Heart left ventricle (tissue), 16 donors: Measurements from ENCODE around the gene CALHM1. TPM values are rescaled to one million over a fixed set of nuclear protein-coding genes. Genes with fewer than 3 reads are reported as not detected.

Experiments
- ATAC-seq, 4 donors: fragments of 200-7000 bp; cut with Tn5 transposase; one replicate each; pipeline ENCODE4 v1.9.1; 2020 to 2022; ENCODE audit warnings: moderate library complexity in 4 of 4, mild to moderate bottlenecking in 3 of 4, moderate number of reproducible peaks in 1 of 4
- DNase-seq, 5 donors: peaks; one replicate each; pipeline ENCODE4 v3.0.0-alpha.2; 2020
- H3K27ac ChIP-seq, 12 donors: fragments of 200-600 bp; sonication (generic) in 4 of 12; one replicate each; pipeline versions ENCODE4 v1.5.0 to v1.8.0; 2016 to 2022; ENCODE audit warnings: mild to moderate bottlenecking in 2 of 12
- H3K27me3 ChIP-seq, 9 donors: fragments of 200-600 bp; sonication (generic) in 2 of 9; one replicate each; pipeline versions ENCODE4 v1.5.1 to v1.8.0; 2016 to 2022; ENCODE audit warnings: mild to moderate bottlenecking in 3 of 9
- H3K36me3 ChIP-seq, 9 donors: fragments of 200-600 bp; sonication (generic) in 2 of 9; one replicate each; pipeline versions ENCODE4 v1.5.0 to v1.8.0; 2018 to 2022; ENCODE audit warnings: mild to moderate bottlenecking in 2 of 9
- H3K4me1 ChIP-seq, 12 donors: fragments of 200-600 bp; sonication (generic) in 4 of 12; one replicate each; pipeline versions ENCODE4 v1.5.0 to v1.8.0; 2016 to 2022; ENCODE audit warnings: mild to moderate bottlenecking in 3 of 12
- H3K4me3 ChIP-seq, 12 donors: fragments of 200-600 bp; sonication (generic) in 4 of 12; one replicate each; pipeline versions ENCODE4 v1.5.0 to v1.8.0; 2017 to 2022; ENCODE audit warnings: mild to moderate bottlenecking in 9 of 12, moderate library complexity in 4 of 12
- H3K9me3 ChIP-seq, 12 donors: fragments of 200-600 bp; sonication (generic) in 4 of 12; one replicate each; pipeline versions ENCODE4 v1.5.0 to v1.8.0; 2016 to 2022; ENCODE audit warnings: mild to moderate bottlenecking in 1 of 12
- POLR2A ChIP-seq, 2 donors: fragments of 450-650 bp; IDR thresholded peaks; one replicate each; pipeline ENCODE4 v1.6.1; 2017; ENCODE audit warnings: antibody characterized with exemption in 2 of 2, mild to moderate bottlenecking in 2 of 2, moderate library complexity in 2 of 2
- WGBS, 4 donors: extraction: QIAGEN DNeasy Blood & Tissue Kit in 2 of 4; methylation state at CpG; one replicate each; pipeline versions ENCODE4 v1.1.5 to v1.1.7; 2013 to 2018; 5-methylcytosine and 5-hydroxymethylcytosine counted together
- intact Hi-C, 10 donors: fragments of 100-400 bp; cut with DNase I; formaldehyde crosslinking; loops; one replicate each; pipeline versions ENCODE4 v1.11.1 to v1.14.2; 2022
- polyA plus RNA-seq, 2 donors: library from polyadenylated mRNA; stranded (reverse); fragments of 200-250 nt; gene quantifications; one replicate each; pipeline ENCODE4 v1.2.3, GENCODE V29; 2013
- total RNA-seq, 9 donors: library from RNA; depleted of rRNA in 2 of 9; stranded (reverse); fragments of >200 nt in 2 of 9; fragmentation: NEBNext Ultra II Directional in 3 of 9; extraction: Animal tissue kit (Norgen Biotek cat#: 25700) in 3 of 9; gene quantifications; one replicate each; pipeline versions ENCODE4 v1.1.0 to v1.2.4, GENCODE V29; 2016 to 2023
- TF ChIP-seq, protein P1 (sequence below), 12 donors: fragments of 200-600 bp; sonication (generic) in 4 of 12; IDR thresholded peaks; one replicate each; pipeline versions ENCODE4 v1.5.0 to v1.8.0; 2018 to 2022; ENCODE audit warnings: antibody characterized with exemption in 12 of 12, mild to moderate bottlenecking in 5 of 12
- donor health status: ischemic (EF 13 %, LVEDD 7.1; RV severe dilation, severe dysfunction).
- donor health status: healthy with polysubstance abuse.
- donor health status: DM: no; HTN: yes; CAD: no.
- donor health status: DM: no; HTN: no; CAD: no.
- donor health status: ischemic (EF 25% LVEDD 6.9; RV normal size, moderate dysfunction).
- donor health status: ischemic (EF 25% LVEDD 5.7; RV mildly dilated, moderate dysfunction).
- donor health status: healthy.
- donor health status: DM: yes; HTN: yes; CAD: no.
- donor health status: ischemic (EF 35%, LVEDD 5.7; RV mildly dilated, moderate dysfunction).
- donor health status: nonischemic (EF 11% LVEDD 7.7; RV severe dilation, severe dysfunction).
- donor health status: DM: yes; HTN: yes; CAD: no.
- donor health status: PGD.
- donor health status: ischemic (EF 29% LVEDD 5.4; RV normal size, mild dysfunction).
- donor health status: nonischemic (EF 23%, LVEDD 6.1; RV moderate dilation, normal function).

CALHM1 gene
- total and polyA plus RNA-seq, 11 donors: not detected

DNA sequence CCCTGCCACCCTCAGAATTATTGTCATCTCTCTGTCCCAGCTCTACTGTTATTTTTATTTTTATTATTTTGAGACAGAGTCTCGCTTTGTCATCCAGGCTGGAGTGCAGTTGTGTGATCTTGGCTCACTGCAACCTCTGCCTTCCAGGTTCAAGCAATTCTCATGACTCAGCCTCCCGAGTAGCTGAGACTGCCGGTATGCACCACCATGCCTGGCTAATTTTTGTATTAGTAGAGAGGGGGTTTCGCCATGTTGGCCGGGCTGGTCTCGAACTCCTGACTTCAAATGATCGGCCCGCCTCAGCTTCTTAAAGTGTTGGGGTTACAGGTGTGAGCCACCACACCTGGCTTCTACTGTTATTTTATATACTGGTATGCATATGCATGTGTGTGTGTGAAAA, 17.5 kb downstream of the CALHM1 start:
- H3K36me3 ChIP-seq: peaks cover 0 to 99% (median 94%) of the 10 kb centered on the region in 9 donors
- H3K9me3 ChIP-seq: no peaks in the 10 kb centered on the region
- no peaks in the 10 kb centered on the region for H3K27me3 ChIP-seq
- DNase-seq: no peak
- H3K27ac ChIP-seq: peak overlapping the region in 2 of 12 donors; percentile 37 to 75
- no peak for ATAC-seq
- 89 to 98% (median 97%) methylated on average over 8 of the region's 8 CpGs for WGBS, 4 donors
- peaks cover 0 to 49% (median 39%) of the 10 kb centered on the region in 12 donors for H3K4me1 ChIP-seq
- TF ChIP-seq, protein P1, sequence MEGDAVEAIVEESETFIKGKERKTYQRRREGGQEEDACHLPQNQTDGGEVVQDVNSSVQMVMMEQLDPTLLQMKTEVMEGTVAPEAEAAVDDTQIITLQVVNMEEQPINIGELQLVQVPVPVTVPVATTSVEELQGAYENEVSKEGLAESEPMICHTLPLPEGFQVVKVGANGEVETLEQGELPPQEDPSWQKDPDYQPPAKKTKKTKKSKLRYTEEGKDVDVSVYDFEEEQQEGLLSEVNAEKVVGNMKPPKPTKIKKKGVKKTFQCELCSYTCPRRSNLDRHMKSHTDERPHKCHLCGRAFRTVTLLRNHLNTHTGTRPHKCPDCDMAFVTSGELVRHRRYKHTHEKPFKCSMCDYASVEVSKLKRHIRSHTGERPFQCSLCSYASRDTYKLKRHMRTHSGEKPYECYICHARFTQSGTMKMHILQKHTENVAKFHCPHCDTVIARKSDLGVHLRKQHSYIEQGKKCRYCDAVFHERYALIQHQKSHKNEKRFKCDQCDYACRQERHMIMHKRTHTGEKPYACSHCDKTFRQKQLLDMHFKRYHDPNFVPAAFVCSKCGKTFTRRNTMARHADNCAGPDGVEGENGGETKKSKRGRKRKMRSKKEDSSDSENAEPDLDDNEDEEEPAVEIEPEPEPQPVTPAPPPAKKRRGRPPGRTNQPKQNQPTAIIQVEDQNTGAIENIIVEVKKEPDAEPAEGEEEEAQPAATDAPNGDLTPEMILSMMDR (IDR thresholded peaks at IDR 0.05): no peak
- no peak for TF ChIP-seq POLR2A (IDR thresholded peaks at IDR 0.05)
- no peak overlapping the region for H3K4me3 ChIP-seq
- intact Hi-C loops: no loop called here

DNA sequence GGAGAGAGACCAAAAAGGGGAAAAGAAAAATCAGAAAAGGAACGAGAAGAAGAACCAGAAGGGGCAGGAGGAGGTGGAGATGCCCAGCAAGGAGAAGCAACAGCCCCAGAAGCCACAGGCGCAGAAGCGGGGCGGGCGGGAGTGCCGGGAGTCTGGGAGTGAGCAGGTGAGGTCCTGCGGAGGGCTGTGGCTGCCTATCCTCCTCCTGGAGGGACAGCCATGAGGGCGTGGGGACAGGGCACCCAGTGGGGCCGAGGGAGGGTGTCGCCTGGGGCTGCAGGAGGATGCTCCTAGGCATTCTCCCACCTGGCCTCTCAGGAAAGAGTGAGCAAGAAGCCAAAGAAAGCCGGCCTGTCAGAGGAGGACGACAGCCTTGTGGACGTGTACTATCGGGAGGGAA, 18.3 kb downstream of the CALHM1 start:
- Histone ChIP-seq H3K27me3 (no peaks in the 10 kb centered on the region), H3K9me3 (no peaks in the 10 kb centered on the region), H3K4me1 (peaks cover 0 to 41% (median 31%) of the 10 kb centered on the region in 12 donors), H3K4me3 (no peak overlapping the region), H3K27ac (no peak overlapping the region), H3K36me3 (peaks cover 0 to 100% (median 96%) of the 10 kb centered on the region in 9 donors)
- TF ChIP-seq POLR2A (IDR thresholded peaks at IDR 0.05): no peak
- TF ChIP-seq, protein P1 (IDR thresholded peaks at IDR 0.05): no peak
- ATAC-seq: no peak
- 91 to 95% (median 94%) methylated on average over 14 of the region's 14 CpGs for WGBS, 4 donors
- intact Hi-C loops: no loop called here
- DNase-seq: no peak

DNA sequence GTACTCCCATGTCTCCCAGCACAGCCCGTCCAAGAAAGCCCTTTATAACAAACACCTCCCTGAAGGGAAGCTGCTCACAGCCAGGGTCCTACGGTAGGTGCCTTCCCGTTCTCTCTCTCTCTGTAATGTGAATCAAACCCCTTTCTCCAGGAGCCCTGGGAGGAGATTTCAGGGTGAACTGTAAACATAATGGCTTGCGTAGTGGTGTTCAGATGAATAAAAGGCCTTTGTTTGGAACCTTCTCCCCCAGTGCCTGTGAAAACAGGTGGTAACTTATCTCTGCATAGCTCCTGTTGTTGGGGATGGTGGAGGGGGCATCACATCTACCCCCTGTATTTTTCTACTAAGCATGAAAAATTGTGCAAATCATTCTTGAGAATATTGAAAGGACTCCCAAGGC, 18.9 kb downstream of the CALHM1 start:
- Histone ChIP-seq H3K4me3 (no peak overlapping the region), H3K4me1 (peaks cover 0 to 35% (median 25%) of the 10 kb centered on the region in 12 donors), H3K27ac (no peak overlapping the region), H3K9me3 (no peaks in the 10 kb centered on the region), H3K27me3 (no peaks in the 10 kb centered on the region), H3K36me3 (peaks cover 0 to 100% (median 95%) of the 10 kb centered on the region in 9 donors)
- 93 to 97% (median 96%) methylated on average over 4 of the region's 4 CpGs for WGBS, 4 donors
- intact Hi-C loops: loop anchor here in 2 of 10 donors (5.0 to 10.0 kb wide), 2 partner anchors 38 to 135 kb away; partner anchors contain the start of gene CALHM3 (in 1 of the 2)
- ATAC-seq: no peak
- TF ChIP-seq, protein P1 (IDR thresholded peaks at IDR 0.05): no peak
- no peak for TF ChIP-seq POLR2A (IDR thresholded peaks at IDR 0.05)
- no peak for DNase-seq

DNA sequence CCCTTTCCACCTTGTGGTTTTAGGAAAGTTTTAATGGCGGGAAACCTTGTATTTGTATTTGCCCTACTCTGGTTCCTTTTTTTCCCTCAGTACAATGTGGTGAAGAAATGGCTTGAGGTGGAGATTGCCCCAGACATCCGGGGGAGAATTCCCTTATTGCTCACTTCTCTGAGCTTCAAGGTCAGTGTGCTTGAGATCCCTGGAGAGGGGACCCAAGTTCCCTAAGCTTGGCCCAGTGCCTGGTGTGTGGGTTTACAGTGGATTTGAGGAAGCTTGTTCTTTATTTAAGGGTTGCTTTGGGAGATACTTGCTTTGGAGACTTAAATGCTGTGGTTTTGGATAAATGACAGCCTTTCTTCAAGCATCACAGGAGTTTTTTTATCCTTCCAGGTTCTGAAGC, 24.8 kb downstream of the CALHM1 start:
- no peaks in the 10 kb centered on the region for H3K27me3 ChIP-seq
- TF ChIP-seq POLR2A (IDR thresholded peaks at IDR 0.05): no peak
- TF ChIP-seq, protein P1 (IDR thresholded peaks at IDR 0.05): no peak
- ATAC-seq (peak in 2 of 4 donors; percentile 64 to 68), DNase-seq (peak in 4 of 5 donors; percentile 49 to 66 (median 58))
- H3K27ac ChIP-seq: peak overlapping the region in 1 of 12 donors; percentile 24
- intact Hi-C loops: loop anchor here in 1 of 10 donors (10.0 kb wide), 1 partner anchor 141 kb away; no protein-coding TSS in a partner anchor
- WGBS, 4 donors: 67 to 83% (median 82%) methylated on average over 2 of the region's 2 CpGs
- no peak overlapping the region for H3K4me3 ChIP-seq
- no peaks in the 10 kb centered on the region for H3K9me3 ChIP-seq
- peaks cover 0 to 16% (median 0%) of the 10 kb centered on the region in 12 donors for H3K4me1 ChIP-seq
- H3K36me3 ChIP-seq: peaks cover 0 to 98% (median 93%) of the 10 kb centered on the region in 9 donors
